DOHH2 (cell line): ENCODE data around the gene GALNT7.

Experiments used
- EZH2phosphoT487 ChIP-seq: fragments of 200-600 bp; sonication (generic); IDR thresholded peaks from 2 replicates; pipeline ENCODE4 v1.6.1; 2017; ENCODE audit warnings: borderline replicate concordance, mild to moderate bottlenecking, antibody characterized with exemption, low read length, moderate library complexity, mixed read lengths
- TF ChIP-seq, protein P1 (sequence below): fragments of 200-600 bp; sonication (generic); IDR thresholded peaks from one replicate; pipeline ENCODE4 v1.5.1; 2014; ENCODE audit warnings: antibody characterized with exemption, mild to moderate bottlenecking, low read depth, low read length; ENCODE audit not compliant: poor library complexity, severe bottlenecking

DNA sequence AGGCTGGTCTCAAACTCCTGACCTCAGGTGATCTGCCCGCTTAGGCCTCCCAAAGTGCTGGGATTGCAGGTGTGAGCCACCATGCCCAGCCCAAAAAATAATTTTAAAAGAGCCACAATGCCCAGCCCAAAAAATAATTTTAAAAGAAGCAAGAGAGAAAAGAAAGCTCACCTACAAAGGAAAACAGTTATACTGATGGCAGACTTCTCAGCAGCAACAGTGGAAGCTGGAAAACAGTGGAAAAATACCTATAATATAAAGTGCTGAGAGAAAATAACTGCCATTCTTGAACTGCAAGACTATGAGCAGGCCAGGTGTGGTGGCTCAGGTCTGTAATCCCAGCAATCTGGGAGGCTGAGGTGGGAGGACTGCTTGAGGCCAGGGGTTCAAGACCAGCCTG is 178.9 kb downstream of the GALNT7 start:
- TF ChIP-seq, protein P1, sequence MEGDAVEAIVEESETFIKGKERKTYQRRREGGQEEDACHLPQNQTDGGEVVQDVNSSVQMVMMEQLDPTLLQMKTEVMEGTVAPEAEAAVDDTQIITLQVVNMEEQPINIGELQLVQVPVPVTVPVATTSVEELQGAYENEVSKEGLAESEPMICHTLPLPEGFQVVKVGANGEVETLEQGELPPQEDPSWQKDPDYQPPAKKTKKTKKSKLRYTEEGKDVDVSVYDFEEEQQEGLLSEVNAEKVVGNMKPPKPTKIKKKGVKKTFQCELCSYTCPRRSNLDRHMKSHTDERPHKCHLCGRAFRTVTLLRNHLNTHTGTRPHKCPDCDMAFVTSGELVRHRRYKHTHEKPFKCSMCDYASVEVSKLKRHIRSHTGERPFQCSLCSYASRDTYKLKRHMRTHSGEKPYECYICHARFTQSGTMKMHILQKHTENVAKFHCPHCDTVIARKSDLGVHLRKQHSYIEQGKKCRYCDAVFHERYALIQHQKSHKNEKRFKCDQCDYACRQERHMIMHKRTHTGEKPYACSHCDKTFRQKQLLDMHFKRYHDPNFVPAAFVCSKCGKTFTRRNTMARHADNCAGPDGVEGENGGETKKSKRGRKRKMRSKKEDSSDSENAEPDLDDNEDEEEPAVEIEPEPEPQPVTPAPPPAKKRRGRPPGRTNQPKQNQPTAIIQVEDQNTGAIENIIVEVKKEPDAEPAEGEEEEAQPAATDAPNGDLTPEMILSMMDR, result no peak
- TF ChIP-seq EZH2phosphoT487, result no peak
